Neutrophil (primary cell): ENCODE data around the gene PDX1.

Experiments used
- H3K27ac ChIP-seq: fragments of 200-600 bp; sonication (generic); 2 replicates; pipeline ENCODE4 v1.5.1; 2016; ENCODE audit warnings: mild to moderate bottlenecking, moderate library complexity
- H3K27me3 ChIP-seq: fragments of 200-600 bp; sonication (generic); 2 replicates; pipeline ENCODE4 v1.6.0; 2016; ENCODE audit warnings: mild to moderate bottlenecking
- H3K36me3 ChIP-seq: fragments of 200-600 bp; sonication (generic); 2 replicates; pipeline ENCODE4 v1.5.1; 2017
- H3K4me1 ChIP-seq, 2 experiments: fragments of 200-600 bp in 1 of 2; sonication (generic) in 1 of 2; 1 replicate in 1 of 2; 2 replicates in 1 of 2; pipeline versions ENCODE4 v1.5.1 to v1.6.1; 2013 to 2016; ENCODE audit warnings: low read depth in 1 of 2, low read length in 1 of 2, mild to moderate bottlenecking in 1 of 2, moderate library complexity in 1 of 2; ENCODE audit not compliant: control insufficient read depth in 1 of 2, insufficient read depth in 1 of 2
- H3K4me3 ChIP-seq, 2 experiments: fragments of 200-600 bp in 1 of 2; sonication (generic) in 1 of 2; 1 replicate in 1 of 2; 2 replicates in 1 of 2; pipeline ENCODE4 v1.5.1; 2013 to 2016; ENCODE audit warnings: low read depth in 1 of 2, low read length in 1 of 2, mild to moderate bottlenecking in 1 of 2, moderate library complexity in 1 of 2
- H3K9me3 ChIP-seq: fragments of 200-600 bp; sonication (generic); 2 replicates; pipeline ENCODE4 v1.5.1; 2016
- TF ChIP-seq, protein P1 (sequence below): fragments of 200-600 bp; sonication (generic); IDR thresholded peaks from 2 replicates; pipeline ENCODE4 v1.5.1; 2016; ENCODE audit warnings: antibody characterized with exemption

Gene PDX1

DNA sequence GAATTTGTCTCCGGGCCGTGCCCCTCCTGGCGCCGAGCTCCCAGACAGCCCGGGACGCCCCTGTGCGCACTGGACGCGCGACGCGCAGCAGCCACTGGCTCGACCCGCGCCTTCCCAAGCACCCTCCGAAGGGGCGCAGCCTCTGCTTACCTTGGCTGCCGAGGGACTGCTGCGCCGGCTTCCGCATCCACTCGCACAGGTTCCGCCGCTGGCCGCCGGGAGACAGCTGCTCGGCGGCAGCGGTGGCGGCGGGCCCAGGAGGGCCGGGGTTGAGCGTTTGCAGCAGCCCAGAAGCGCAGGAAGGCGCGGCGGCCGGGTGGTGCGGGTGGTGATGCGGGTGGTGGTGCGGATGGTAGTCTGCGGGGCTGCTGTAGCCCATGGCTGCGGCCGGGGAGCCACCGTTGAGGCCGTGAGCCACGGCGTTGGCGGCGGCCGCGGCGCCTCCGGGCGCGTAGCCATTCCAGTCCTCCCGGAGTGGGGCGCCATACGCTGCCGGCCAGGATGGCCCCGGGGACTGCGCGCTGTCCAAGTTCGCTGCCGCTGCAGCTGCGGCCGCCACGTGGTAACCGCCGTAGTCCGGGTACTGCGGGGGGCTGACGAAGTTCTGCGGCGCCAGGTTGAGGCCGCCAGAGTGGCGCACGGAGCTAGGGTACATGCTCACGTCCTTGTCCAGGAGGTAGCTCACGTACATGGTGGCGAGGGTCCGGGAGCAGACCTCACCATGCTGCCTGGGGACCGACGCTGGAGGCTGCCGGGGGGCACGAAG lies 48.7 kb downstream of the PDX1 start:
- peaks cover 2 to 4% of the 10 kb centered on the region in 2 experiments for H3K4me1 ChIP-seq
- H3K36me3 ChIP-seq: no peaks in the 10 kb centered on the region
- TF ChIP-seq, protein P1, sequence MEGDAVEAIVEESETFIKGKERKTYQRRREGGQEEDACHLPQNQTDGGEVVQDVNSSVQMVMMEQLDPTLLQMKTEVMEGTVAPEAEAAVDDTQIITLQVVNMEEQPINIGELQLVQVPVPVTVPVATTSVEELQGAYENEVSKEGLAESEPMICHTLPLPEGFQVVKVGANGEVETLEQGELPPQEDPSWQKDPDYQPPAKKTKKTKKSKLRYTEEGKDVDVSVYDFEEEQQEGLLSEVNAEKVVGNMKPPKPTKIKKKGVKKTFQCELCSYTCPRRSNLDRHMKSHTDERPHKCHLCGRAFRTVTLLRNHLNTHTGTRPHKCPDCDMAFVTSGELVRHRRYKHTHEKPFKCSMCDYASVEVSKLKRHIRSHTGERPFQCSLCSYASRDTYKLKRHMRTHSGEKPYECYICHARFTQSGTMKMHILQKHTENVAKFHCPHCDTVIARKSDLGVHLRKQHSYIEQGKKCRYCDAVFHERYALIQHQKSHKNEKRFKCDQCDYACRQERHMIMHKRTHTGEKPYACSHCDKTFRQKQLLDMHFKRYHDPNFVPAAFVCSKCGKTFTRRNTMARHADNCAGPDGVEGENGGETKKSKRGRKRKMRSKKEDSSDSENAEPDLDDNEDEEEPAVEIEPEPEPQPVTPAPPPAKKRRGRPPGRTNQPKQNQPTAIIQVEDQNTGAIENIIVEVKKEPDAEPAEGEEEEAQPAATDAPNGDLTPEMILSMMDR: no peak
- H3K9me3 ChIP-seq: no peaks in the 10 kb centered on the region
- H3K27ac ChIP-seq: no peak overlapping the region
- H3K4me3 ChIP-seq: no peak overlapping the region
- H3K27me3 ChIP-seq: peaks cover 100% of the 10 kb centered on the region

DNA sequence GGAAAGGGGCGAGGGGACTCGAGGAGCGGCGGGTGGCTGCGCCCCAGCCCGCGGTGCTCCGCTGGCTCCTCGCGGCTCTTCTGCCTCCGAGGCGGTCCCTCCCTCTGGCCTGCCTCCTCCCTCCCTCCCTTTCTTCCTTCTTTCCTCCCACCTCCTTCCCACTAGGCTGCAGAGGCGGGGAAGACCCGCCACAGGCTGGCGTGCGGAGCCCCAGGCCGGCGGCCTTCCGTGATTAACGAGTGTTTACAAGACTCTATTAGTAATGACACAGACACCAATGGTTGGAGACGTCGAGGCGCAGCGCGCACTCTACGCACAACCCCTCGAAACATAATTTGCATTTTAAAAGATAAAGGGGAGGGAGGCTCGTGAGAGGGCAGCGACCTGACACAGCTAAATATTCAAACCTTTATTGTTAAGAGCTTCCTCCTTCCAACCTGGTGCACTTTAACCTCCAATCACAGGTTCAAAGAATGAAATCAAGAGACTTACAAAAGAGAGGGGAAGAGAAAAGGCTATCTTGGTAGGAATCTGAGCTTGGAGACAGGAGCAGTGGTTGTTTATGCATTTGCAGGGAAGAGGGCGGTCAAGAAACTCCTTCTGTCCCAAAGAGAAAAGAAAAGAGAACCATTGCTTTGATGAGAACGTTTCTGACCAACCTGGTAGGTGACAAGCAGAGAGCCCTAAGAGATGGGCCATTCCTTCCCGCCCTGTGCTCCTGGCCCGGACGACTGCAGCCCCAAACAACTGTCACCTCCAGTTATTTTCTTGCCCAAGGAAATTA lies 49.5 kb downstream of the PDX1 start, which contains the start of gene CDX2:
Gene CDX2, minus strand, starts transcription at position 234 of the 784 bp plus-strand sequence. CDS start 309 bp downstream, outside the sequence.
- peaks cover 100% of the 10 kb centered on the region for H3K27me3 ChIP-seq
- TF ChIP-seq, protein P1: no peak
- H3K36me3 ChIP-seq: no peaks in the 10 kb centered on the region
- H3K4me1 ChIP-seq: peaks cover 2 to 4% of the 10 kb centered on the region in 2 experiments
- no peak within 1 kb of the TSS for H3K4me3 ChIP-seq
- H3K9me3 ChIP-seq: no peaks in the 10 kb centered on the region
- H3K27ac ChIP-seq: no peak within 1 kb of the TSS

DNA sequence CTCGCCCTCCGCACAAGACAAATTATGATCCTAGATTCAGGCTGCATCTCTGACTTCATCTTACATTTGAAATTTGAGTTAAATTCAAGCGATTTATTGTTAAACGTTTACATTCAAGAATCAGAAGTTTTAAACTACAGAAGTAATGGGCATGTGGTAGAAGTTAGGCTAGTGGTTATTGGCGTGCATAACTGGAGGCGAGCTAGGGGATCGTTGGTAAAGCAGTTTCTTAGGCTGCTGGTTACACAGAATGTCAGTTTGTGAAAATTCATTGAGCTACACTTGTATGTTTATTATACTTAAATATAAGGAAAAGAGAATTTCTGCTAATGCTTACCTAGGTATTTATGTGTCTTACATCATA lies 50.0 kb downstream of the PDX1 start:
- peaks cover 2 to 4% of the 10 kb centered on the region in 2 experiments for H3K4me1 ChIP-seq
- H3K9me3 ChIP-seq: no peaks in the 10 kb centered on the region
- TF ChIP-seq, protein P1: no peak
- no peaks in the 10 kb centered on the region for H3K36me3 ChIP-seq
- H3K4me3 ChIP-seq: no peak overlapping the region
- H3K27ac ChIP-seq: no peak overlapping the region
- peaks cover 100% of the 10 kb centered on the region for H3K27me3 ChIP-seq

DNA sequence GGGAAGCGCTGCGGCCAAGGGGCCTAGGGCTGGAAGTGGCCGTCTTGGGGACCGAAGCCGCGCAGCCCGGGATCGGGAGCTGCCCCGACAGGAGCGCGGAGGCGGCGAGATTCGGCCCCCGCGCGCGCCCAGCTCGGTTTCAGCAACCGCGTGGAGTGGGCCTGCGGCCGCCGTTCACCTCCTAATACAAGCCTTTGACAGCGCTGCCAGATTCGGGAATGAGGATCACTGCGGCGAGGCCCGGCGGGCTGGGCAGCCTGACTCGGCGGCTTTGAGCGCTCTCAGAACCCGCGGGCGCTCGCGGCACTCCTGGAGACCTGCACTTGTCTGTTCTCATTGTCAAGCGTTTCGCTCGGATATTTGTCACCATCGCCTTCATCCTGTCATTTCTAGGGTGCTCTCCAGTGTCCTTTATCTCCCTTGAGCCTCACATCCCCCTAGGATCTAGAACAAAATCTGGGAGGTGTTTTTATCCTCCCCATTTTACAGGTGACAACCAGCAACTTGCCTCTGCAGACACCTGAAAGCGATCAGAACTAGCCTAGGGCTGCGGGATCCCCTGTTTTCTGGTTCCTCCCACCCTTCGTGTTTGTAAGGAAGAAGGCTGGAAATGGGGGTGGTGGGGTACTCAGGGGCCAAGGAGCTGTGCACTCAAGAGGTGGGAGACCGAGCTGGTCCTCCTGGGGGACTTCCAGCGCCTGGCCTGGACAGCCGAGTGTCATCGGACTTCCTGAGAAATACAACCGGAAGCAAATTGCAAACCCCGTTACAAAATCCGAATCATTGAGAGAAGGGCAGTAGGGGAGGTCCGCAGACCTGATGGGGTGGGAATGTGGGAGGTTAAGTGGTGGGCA lies 50.8 kb downstream of the PDX1 start:
- H3K36me3 ChIP-seq: no peaks in the 10 kb centered on the region
- no peaks in the 10 kb centered on the region for H3K9me3 ChIP-seq
- H3K27ac ChIP-seq: no peak overlapping the region
- H3K27me3 ChIP-seq: peaks cover 100% of the 10 kb centered on the region
- peaks cover 2 to 4% of the 10 kb centered on the region in 2 experiments for H3K4me1 ChIP-seq
- TF ChIP-seq, protein P1: no peak
- H3K4me3 ChIP-seq: no peak overlapping the region

DNA sequence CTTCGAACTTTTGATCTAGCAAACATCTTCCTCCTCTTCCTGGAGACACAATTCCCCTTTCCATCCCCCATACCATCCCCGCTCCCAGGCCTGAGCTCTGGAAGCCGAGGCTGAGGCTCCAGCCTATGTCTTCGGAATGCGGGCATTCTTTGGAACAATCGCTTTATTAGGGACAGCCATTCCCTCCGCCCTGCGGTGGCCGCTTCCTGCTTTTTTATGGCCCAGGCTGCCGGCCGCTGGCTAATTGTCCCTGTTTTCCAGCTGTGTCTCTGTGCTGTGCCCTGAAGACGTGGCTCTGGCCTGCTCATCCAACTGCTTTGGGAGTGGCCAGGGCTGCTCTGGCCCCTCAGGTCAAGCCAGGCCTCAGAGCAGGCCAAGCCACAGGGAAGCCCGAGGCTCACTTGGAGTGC lies 51.4 kb downstream of the PDX1 start:
- peaks cover 2 to 4% of the 10 kb centered on the region in 2 experiments for H3K4me1 ChIP-seq
- TF ChIP-seq, protein P1: no peak
- H3K4me3 ChIP-seq: no peak overlapping the region
- H3K27ac ChIP-seq: no peak overlapping the region
- no peaks in the 10 kb centered on the region for H3K9me3 ChIP-seq
- H3K27me3 ChIP-seq: peaks cover 100% of the 10 kb centered on the region
- H3K36me3 ChIP-seq: no peaks in the 10 kb centered on the region
